Activated B cell treated with CpG ODN at 0.5 μM for 24 hours (primary cell): Measurements from ENCODE around the gene PMVK. TPM values are rescaled to one million over a fixed set of nuclear protein-coding genes. Genes with fewer than 3 reads are reported as not detected.
A peak's percentile ranks its signal among the peaks of the same experiment; 100 is the strongest.

Experiments used
- ATAC-seq: fragments of 200-7000 bp; cut with Tn5 transposase; one replicate; pipeline ENCODE4 v1.10.0; 2021; ENCODE audit warnings: low read depth, mild to moderate bottlenecking, moderate library complexity
- CTCF ChIA-PET: fragments of 350-600 bp; sonication (Branson Sonifier 250); formaldehyde crosslinking; loops from one replicate; lab custom pipeline; 2021; ENCODE audit warnings: antibody characterized with exemption; lab: Charles Lee
- POLR2A ChIA-PET: fragments of 350-600 bp; sonication (Branson Sonifier 250); formaldehyde crosslinking; loops from one replicate; lab custom pipeline; 2021; ENCODE audit warnings: antibody characterized with exemption; lab: Charles Lee
- DNase-seq: peaks from one replicate; pipeline ENCODE4 v3.0.0; 2022
- H3K27ac Mint-ChIP-seq: one replicate; pipeline ENCODE4 v1.8.0; 2020; ENCODE audit warnings: mixed read lengths
- H3K27me3 Mint-ChIP-seq: one replicate; pipeline ENCODE4 v1.8.0; 2021; ENCODE audit warnings: mixed read lengths
- H3K36me3 Mint-ChIP-seq: one replicate; pipeline ENCODE4 v1.8.0; 2021; ENCODE audit warnings: low read depth, mixed read lengths
- H3K4me1 Mint-ChIP-seq: one replicate; pipeline ENCODE4 v1.8.0; 2021; ENCODE audit warnings: mixed read lengths
- H3K4me3 Mint-ChIP-seq: one replicate; pipeline ENCODE4 v1.8.0; 2020; ENCODE audit warnings: mild to moderate bottlenecking, mixed read lengths
- H3K9me3 Mint-ChIP-seq: one replicate; pipeline ENCODE4 v1.8.0; 2020; ENCODE audit warnings: mixed read lengths
- CTCF ChIP-seq: fragments of 200-600 bp; IDR thresholded peaks from one replicate; pipeline ENCODE4 v1.8.0; 2022; ENCODE audit warnings: antibody characterized with exemption, mild to moderate bottlenecking
- intact Hi-C: fragments of 100-400 bp; cut with micrococcal nuclease; formaldehyde crosslinking; loops from one replicate; pipeline ENCODE4 v1.15.1; 2024
- total RNA-seq: library from RNA; stranded (reverse); gene quantifications from 2 replicates; pipeline ENCODE4 v1.2.3, GENCODE V29; 2022

PMVK gene
- total RNA-seq, 1 donor from 2014 or later = 24.6 TPM

- Mint-ChIP-seq H3K4me3 (peak within 1 kb of the TSS; percentile 1), H3K4me1 (peaks cover 29% of the 10 kb centered on the region), H3K36me3 (peaks cover 49% of the 10 kb centered on the region), H3K27me3 (no peaks in the 10 kb centered on the region), H3K27ac (peak within 1 kb of the TSS; percentile 62), H3K9me3 (no peaks in the 10 kb centered on the region)
- POLR2A ChIA-PET = interaction anchor here (0.6 to 6.9 kb wide), 6 partner anchors 10 to 323 kb away, joined by 4 to 53 read pairs (median 6); partner anchors contain the start of genes FLAD1, PBXIP1, PMVK and PYGO2
- intact Hi-C loops = loop anchor here (10.0 kb wide), 1 partner anchor 204 kb away; the partner anchor contains the start of genes KRTCAP2 and TRIM46
- TF ChIP-seq CTCF = no peak
- ATAC-seq = no peak
- CTCF ChIA-PET = interaction anchor here (1.3 to 2.8 kb wide), 4 partner anchors 9 to 114 kb away, joined by 3 to 11 read pairs (median 8); partner anchors contain the start of gene PYGO2
- no peak for DNase-seq
Observed at GRCh38 chr1:154970631-154971340, 34.3 kb upstream of the PMVK start, which contains the start of gene SHC1. SHC1 (minus strand) TSS chr1:154970747; CDS start chr1:154970526, 221 bp downstream.

- Mint-ChIP-seq H3K36me3 (peaks cover 57% of the 10 kb centered on the region), H3K4me3 (no peak overlapping the region), H3K9me3 (no peaks in the 10 kb centered on the region), H3K27ac (peak overlapping the region; percentile 62), H3K27me3 (no peaks in the 10 kb centered on the region), H3K4me1 (peaks cover 29% of the 10 kb centered on the region)
- ATAC-seq = no peak
- ChIA-PET POLR2A (interaction anchor here (0.6 to 6.9 kb wide), 4 partner anchors 9 to 322 kb away, joined by 4 to 53 read pairs (median 6); partner anchors contain the start of genes FLAD1 and PYGO2), CTCF (interaction anchor here (2.8 kb wide), 1 partner anchor 47 kb away, joined by 11 read pairs; no protein-coding TSS in a partner anchor)
- intact Hi-C loops = loop anchor here (10.0 kb wide), 1 partner anchor 205 kb away; the partner anchor contains the start of genes KRTCAP2 and TRIM46
- TF ChIP-seq CTCF = no peak
- no peak for DNase-seq
Observed at GRCh38 chr1:154969860-154970452, 33.4 kb upstream of the PMVK start.

DNA sequence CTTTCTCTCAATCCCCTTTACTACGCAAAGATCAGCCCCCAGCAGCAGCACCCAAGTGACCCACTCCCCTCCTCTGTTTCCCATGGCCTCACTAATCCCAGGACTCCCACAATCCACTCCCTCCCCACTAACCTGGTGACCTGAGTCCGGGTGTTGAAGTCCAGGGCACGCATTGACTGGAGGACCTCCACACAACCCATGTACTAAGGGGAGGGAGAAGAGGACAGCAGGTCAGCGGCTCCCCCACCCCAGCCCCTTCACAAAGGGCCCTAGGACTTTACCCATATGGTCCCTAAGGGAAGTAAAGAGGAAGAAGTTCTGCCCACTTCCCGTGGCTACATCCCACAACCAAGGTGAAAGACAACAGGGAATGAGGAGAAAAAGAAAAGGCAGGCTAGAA, 32.7 kb upstream of the PMVK start:
- POLR2A ChIA-PET = interaction anchor here (6.9 kb wide), 1 partner anchor 9 kb away, joined by 53 read pairs; the partner anchor contains the start of gene PYGO2
- intact Hi-C loops = no loop called here
- no peak for ATAC-seq
- H3K4me3 Mint-ChIP-seq = no peak overlapping the region
- CTCF ChIA-PET = no interaction called here
- H3K4me1 Mint-ChIP-seq = peaks cover 29% of the 10 kb centered on the region
- H3K27ac Mint-ChIP-seq = peak overlapping the region; percentile 62
- no peaks in the 10 kb centered on the region for H3K9me3 Mint-ChIP-seq
- DNase-seq = no peak
- H3K27me3 Mint-ChIP-seq = no peaks in the 10 kb centered on the region
- peaks cover 63% of the 10 kb centered on the region for H3K36me3 Mint-ChIP-seq
- no peak for TF ChIP-seq CTCF

- H3K36me3 Mint-ChIP-seq = peaks cover 68% of the 10 kb centered on the region
- no peak for TF ChIP-seq CTCF
- ATAC-seq = no peak
- ChIA-PET POLR2A (no interaction called here), CTCF (no interaction called here)
- intact Hi-C loops = no loop called here
- peaks cover 32% of the 10 kb centered on the region for H3K4me1 Mint-ChIP-seq
- no peaks in the 10 kb centered on the region for H3K27me3 Mint-ChIP-seq
- no peaks in the 10 kb centered on the region for H3K9me3 Mint-ChIP-seq
- H3K4me3 Mint-ChIP-seq = no peak overlapping the region
- H3K27ac Mint-ChIP-seq = no peak overlapping the region
- DNase-seq = no peak
Observed at GRCh38 chr1:154968731-154969130, 32.2 kb upstream of the PMVK start.
